HG03354 (cell line): ENCODE measurements around the gene PPP1R11.

Experiments
- ATAC-seq: cut with Tn5 transposase; IDR thresholded peaks from one replicate; pipeline ENCODE4 v1.9.1; 2021; ENCODE audit warnings: mild to moderate bottlenecking; ENCODE audit not compliant: unreplicated experiment, poor library complexity, severe bottlenecking

Gene PPP1R11

GRCh38 chr6:30092852-30093543 is 26.0 kb downstream of the PPP1R11 start:
- no peak for ATAC-seq

- no peak for ATAC-seq
Measured at GRCh38 chr6:30093951-30094661, 27.1 kb downstream of the PPP1R11 start.

DNA sequence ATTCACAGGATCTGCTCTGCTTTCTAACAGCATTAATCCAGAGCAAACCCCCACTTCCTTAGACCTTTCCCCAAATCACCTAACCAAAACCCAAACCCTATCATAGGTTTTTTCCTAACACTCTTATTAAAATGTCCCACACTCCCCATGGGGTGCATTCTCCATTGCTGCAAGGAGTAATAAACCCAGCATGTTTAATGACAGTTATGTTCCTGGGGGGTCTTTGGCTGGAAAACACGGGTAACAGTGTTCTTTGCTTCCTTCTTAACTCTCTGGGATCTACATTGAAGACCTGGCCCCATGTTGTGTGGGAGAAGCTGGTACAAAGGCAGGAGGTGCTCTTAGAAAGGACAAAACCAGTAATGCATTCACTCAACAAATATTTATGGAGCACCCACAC is 29.8 kb downstream of the PPP1R11 start:
- ATAC-seq: no peak

- no peak for ATAC-seq
Measured at GRCh38 chr6:30097902-30098768, 31.1 kb downstream of the PPP1R11 start.

DNA sequence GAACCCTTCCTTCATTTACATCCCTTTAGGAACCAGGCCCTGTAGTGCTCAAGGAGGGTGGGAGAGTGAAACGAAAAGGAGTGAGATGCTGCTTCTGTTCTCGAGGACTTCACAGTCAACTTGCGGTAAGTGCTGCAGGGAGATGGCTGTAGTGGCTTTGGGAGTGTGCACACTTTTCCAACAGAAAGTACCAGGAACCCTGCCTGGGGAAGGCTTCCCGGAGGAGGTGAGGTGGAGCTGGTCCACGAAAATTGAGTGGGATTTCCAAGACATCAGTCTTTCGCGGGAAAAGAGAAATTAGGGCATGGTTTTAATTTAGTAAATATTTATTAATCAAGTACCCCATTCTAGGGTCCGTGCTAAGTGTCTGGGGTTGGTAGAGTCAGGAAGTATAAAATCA is 33.2 kb downstream of the PPP1R11 start:
- ATAC-seq: no peak

GRCh38 chr6:30100585-30101443 is 33.8 kb downstream of the PPP1R11 start:
- ATAC-seq: no peak

DNA sequence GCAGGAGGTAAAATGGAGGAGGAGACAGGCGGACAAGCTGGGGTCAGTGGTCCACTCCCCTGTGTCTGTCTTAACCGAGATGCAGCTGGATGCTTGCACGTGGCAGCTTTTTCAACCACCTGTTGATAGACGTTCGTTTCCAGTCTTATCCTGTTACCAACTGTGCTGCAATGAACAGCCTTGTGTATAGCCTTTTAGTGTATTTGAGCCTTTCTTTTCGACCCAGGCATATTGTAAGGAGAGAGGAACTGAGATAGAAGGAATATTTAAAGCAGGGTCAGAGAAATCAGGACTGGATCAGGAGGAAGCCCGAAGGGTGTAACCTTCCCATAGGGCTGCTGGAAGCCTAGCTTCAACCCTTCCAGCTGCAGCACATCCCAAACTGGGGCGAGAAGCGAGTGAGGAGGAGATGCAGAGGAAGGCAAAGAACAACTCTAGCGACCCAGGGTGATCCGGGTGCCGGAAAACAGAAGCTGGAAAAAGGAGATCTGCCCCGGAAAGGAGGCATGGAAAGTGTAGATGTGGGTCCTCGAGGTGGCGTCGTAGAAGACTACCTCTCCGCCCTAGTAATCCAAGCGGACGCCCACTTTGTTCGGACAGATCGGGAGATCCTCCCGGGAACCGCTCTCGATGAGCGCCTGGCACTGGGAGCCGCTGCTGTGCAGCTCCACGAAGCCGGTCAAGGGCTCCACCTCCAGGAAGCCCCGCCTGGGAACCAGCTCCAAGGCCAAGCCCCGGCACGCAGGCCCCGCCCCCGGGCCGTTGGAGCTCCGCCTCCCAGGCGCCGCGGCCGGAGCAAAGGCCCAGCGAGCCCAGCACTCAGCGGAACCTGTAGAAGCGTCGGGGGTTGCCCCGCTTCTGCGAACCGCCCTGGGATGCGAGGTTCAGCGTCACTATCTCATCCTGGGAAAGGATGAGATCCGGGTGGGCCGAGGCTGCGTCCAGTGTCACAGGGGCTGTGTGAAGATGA is 34.7 kb downstream of the PPP1R11 start:
- peak; percentile 72 for ATAC-seq

- ATAC-seq: no peak
Measured at GRCh38 chr6:30102414-30102969, 35.5 kb downstream of the PPP1R11 start.

- peak; percentile 63 for ATAC-seq
Measured at GRCh38 chr6:30102970-30103871, 36.2 kb downstream of the PPP1R11 start.

GRCh38 chr6:30103872-30104179 is 36.8 kb downstream of the PPP1R11 start:
- no peak for ATAC-seq

- no peak for ATAC-seq
Measured at GRCh38 chr6:30104661-30105060, 37.7 kb downstream of the PPP1R11 start.

GRCh38 chr6:30111266-30111856 is 44.4 kb downstream of the PPP1R11 start:
- no peak for ATAC-seq

DNA sequence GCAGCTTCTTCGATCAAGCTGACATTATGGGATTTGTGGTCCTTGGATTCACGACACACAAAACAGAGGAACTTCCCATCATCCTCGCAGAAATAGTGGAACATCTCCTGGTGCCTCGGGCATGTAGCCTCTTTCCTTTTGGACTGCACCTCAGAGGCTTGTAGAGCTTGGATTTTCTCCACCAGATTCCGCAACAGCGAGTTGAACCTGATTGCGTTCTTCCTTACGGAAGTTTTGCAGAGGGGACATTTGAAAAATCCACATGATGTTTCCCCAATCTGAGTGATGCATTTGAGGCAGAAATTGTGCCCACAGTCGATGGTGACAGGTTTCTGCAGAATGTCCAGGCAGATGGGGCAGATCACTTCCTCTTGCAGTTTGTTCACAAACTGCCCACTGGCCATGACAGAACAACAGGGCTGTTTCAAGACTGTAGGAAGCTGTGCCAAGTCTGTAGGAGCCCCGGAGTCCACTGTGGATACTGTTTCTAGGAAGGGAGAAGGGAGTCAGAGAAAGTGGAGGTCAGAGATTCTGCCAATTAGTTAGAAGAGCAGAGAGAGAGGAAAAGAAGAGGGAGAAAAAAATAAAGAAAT is 45.5 kb downstream of the PPP1R11 start:
- ATAC-seq: no peak

DNA sequence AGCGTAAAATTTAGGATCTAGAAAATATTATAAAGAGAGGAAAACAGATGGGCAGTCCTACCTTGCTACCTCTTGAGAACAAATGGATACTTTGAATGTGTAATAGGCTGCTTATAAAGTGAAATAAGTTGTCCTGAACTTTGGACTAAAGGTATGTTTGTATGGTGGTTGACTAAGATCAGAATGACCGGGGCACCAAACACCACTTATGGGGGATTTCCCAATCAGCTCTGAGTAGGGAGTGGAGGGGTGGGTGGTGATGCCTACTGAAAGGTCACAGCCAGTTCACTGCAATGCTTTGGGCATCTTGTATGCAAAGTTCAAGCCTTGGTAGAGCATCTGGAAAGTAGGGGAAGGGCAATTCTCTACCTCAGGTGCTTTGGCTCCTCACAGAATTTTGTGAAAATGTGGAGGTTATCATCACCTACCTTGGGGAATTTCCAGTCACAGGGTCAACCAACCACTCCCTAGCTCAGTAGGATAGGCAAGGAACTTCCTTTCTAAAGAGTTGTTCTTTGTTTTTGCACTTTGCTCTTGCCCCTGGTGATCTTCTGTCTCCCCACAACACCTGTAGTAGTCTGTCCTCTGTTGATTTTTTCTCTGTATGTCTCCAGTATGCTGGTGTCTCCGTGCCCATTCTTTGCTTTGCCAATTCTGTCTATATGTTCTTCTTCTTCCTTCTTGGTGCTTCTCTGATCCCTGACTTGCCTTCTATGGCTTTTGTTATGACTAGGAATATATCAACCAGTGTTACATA is 46.2 kb downstream of the PPP1R11 start, which contains the start of gene TRIM31:
Gene TRIM31 (minus strand): TSS at position 88 of the 757 bp plus-strand sequence. CDS start 285 bp downstream, outside the sequence.
- no peak for ATAC-seq

- ATAC-seq: no peak
Measured at GRCh38 chr6:30113841-30114240, 46.8 kb downstream of the PPP1R11 start.

DNA sequence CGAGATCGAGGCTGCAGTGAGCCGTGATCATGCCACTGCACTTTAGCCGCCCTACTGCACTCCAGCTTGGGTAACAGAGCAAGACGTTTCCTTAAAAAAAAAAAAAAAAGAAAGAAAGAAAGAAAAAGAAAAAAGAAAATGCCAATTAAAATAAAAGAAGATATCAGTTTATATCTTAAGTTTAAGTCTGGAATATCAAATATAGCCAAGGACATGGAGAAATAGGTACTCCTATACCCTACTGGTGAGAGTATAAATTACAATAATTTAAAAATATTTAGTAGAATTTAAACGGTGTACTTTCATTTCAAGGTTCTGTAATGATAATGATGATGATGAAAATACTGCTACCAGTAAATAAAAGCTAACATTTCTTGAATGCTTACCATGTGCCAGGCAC is 49.7 kb downstream of the PPP1R11 start:
- ATAC-seq: no peak
